Measurements from ENCODE around the gene PRAMEF17. TPM values are rescaled to one million over a fixed set of nuclear protein-coding genes. Genes with fewer than 3 reads are reported as not detected.

Gene PRAMEF17
- total RNA-seq (2022; extraction: Qiagen RNA extraction; ENCODE audit: low read depth) = not detected in 5 replicates

GRCh38 chr1:13389332-13389731 lies at the start of gene PRAMEF17:
Gene PRAMEF17 (plus strand): TSS chr1:13389632. CDS start chr1:13389658, 26 bp downstream.

GRCh38 chr1:13347034-13347433 lies 42.4 kb upstream of the PRAMEF17 start, which contains the start of gene PRAMEF14:
Gene PRAMEF14 (minus strand): TSS chr1:13347134. CDS start chr1:13345314, 1,820 bp downstream.

GRCh38 chr1:13410150-13410549 lies 20.7 kb downstream of the PRAMEF17 start, which contains the start of gene PRAMEF20:
Gene PRAMEF20 (plus strand): TSS chr1:13410450. CDS start chr1:13416355, 5,905 bp downstream.

Other genes with a start within 250 kb of the PRAMEF17 start
- not detected in 5 replicates for gene PRAMEF26, start 233.6 kb upstream of the PRAMEF17 start, total RNA-seq (2022; extraction: Qiagen RNA extraction; ENCODE audit: low read depth)
- gene HNRNPCL4, start 224.0 kb upstream of the PRAMEF17 start, total RNA-seq (2022; extraction: Qiagen RNA extraction; ENCODE audit: low read depth) = not detected in 5 replicates
- gene PRAMEF9, start 217.8 kb upstream of the PRAMEF17 start, total RNA-seq (2022; extraction: Qiagen RNA extraction; ENCODE audit: low read depth) = not detected in 5 replicates
- not detected in 5 replicates for gene PRAMEF13, start 188.2 kb upstream of the PRAMEF17 start, total RNA-seq (2022; extraction: Qiagen RNA extraction; ENCODE audit: low read depth)
- not detected in 5 replicates for gene PRAMEF18, start 163.5 kb upstream of the PRAMEF17 start, total RNA-seq (2022; extraction: Qiagen RNA extraction; ENCODE audit: low read depth)
- not detected in 5 replicates for gene PRAMEF5, start 135.4 kb upstream of the PRAMEF17 start, total RNA-seq (2022; extraction: Qiagen RNA extraction; ENCODE audit: low read depth)
- gene PRAMEF8, start 104.5 kb upstream of the PRAMEF17 start, total RNA-seq (2022; extraction: Qiagen RNA extraction; ENCODE audit: low read depth) = 0.07 TPM in 1 of 5 replicates, not detected in the others
- gene PRAMEF33, start 86.1 kb upstream of the PRAMEF17 start, total RNA-seq (2022; extraction: Qiagen RNA extraction; ENCODE audit: low read depth) = not detected in 5 replicates
- not detected in 5 replicates for gene PRAMEF15, start 74.1 kb upstream of the PRAMEF17 start, total RNA-seq (2022; extraction: Qiagen RNA extraction; ENCODE audit: low read depth)
- not detected in 5 replicates for gene PRAMEF14, start 42.5 kb upstream of the PRAMEF17 start, total RNA-seq (2022; extraction: Qiagen RNA extraction; ENCODE audit: low read depth)
- gene PRAMEF19, start 17.7 kb upstream of the PRAMEF17 start, total RNA-seq (2022; extraction: Qiagen RNA extraction; ENCODE audit: low read depth) = not detected in 5 replicates
- gene PRAMEF20, start 20.8 kb downstream of the PRAMEF17 start, total RNA-seq (2022; extraction: Qiagen RNA extraction; ENCODE audit: low read depth) = not detected in 5 replicates
- 0.06 TPM in 1 of 5 replicates, not detected in the others for gene LRRC38, start 124.4 kb downstream of the PRAMEF17 start, total RNA-seq (2022; extraction: Qiagen RNA extraction; ENCODE audit: low read depth)
- not detected in 5 replicates for gene PDPN, start 194.2 kb downstream of the PRAMEF17 start, total RNA-seq (2022; extraction: Qiagen RNA extraction; ENCODE audit: low read depth)